Loucy (cell line): Measurements from ENCODE around the gene DTX3.
A peak's percentile ranks its signal among the peaks of the same experiment; 100 is the strongest.

Source experiments
- H2AFZ ChIP-seq: fragments of 200-600 bp; sonication (generic); 2 replicates; pipeline ENCODE4 v1.6.0; 2016; ENCODE audit warnings: antibody characterized with exemption, mild to moderate bottlenecking, low read length, moderate library complexity
- H3F3A ChIP-seq: fragments of 200-600 bp; 2 replicates; pipeline ENCODE4 v1.6.0; 2016; ENCODE audit warnings: antibody characterized with exemption, low read depth, mild to moderate bottlenecking
- H3K27me3 ChIP-seq: fragments of 200-600 bp; sonication (generic); 2 replicates; pipeline ENCODE4 v1.6.1; 2014; ENCODE audit warnings: low read length, mild to moderate bottlenecking; ENCODE audit not compliant: insufficient read depth, poor library complexity, severe bottlenecking
- H3K36me3 ChIP-seq: fragments of 200-600 bp; sonication (generic); 2 replicates; pipeline ENCODE4 v1.6.1; 2016; ENCODE audit warnings: low read length; ENCODE audit not compliant: insufficient read depth
- H3K4me1 ChIP-seq: fragments of 200-600 bp; sonication (generic); 2 replicates; pipeline ENCODE4 v1.5.1; 2014; ENCODE audit warnings: low read length, mild to moderate bottlenecking; ENCODE audit not compliant: insufficient read depth, poor library complexity, severe bottlenecking
- H3K4me2 ChIP-seq: fragments of 200-600 bp; sonication (generic); 2 replicates; pipeline ENCODE4 v1.6.0; 2014; ENCODE audit warnings: antibody characterized with exemption, low read length, low read depth, mild to moderate bottlenecking; ENCODE audit not compliant: poor library complexity, severe bottlenecking
- H3K4me3 ChIP-seq: fragments of 200-600 bp; sonication (generic); 2 replicates; pipeline ENCODE4 v1.5.1; 2014; ENCODE audit warnings: low read length, mild to moderate bottlenecking, mixed read lengths; ENCODE audit not compliant: poor library complexity, severe bottlenecking
- H3K79me2 ChIP-seq: fragments of 200-600 bp; sonication (generic); 2 replicates; pipeline ENCODE4 v1.6.1; 2014; ENCODE audit warnings: low read length; ENCODE audit not compliant: insufficient read depth
- H3K9ac ChIP-seq: fragments of 200-600 bp; sonication (generic); 2 replicates; pipeline ENCODE4 v1.6.0; 2014; ENCODE audit warnings: mild to moderate bottlenecking, low read depth, low read length, moderate library complexity; ENCODE audit not compliant: poor library complexity, severe bottlenecking
- H3K9me2 ChIP-seq: fragments of 200-600 bp; sonication (generic); replicated peaks from 2 replicates; pipeline ENCODE4 v1.6.1; 2016; ENCODE audit warnings: low read depth, low read length, mixed read lengths
- H3K9me3 ChIP-seq: fragments of 200-600 bp; sonication (generic); 2 replicates; pipeline ENCODE4 v1.6.1; 2014; ENCODE audit warnings: mild to moderate bottlenecking, antibody characterized with exemption, low read length, low read depth; ENCODE audit not compliant: insufficient read depth
- H4K20me1 ChIP-seq: fragments of 200-600 bp; sonication (generic); 2 replicates; pipeline ENCODE4 v1.6.0; 2014; ENCODE audit warnings: antibody characterized with exemption, low read length, mild to moderate bottlenecking; ENCODE audit not compliant: insufficient read depth, poor library complexity, severe bottlenecking
- EZH2phosphoT487 ChIP-seq: fragments of 200-600 bp; IDR thresholded peaks from 2 replicates; pipeline ENCODE4 v1.6.1; 2018; ENCODE audit warnings: antibody characterized with exemption, mild to moderate bottlenecking, moderate library complexity, borderline replicate concordance
- TF ChIP-seq, protein P1 (sequence below): fragments of 200-600 bp; sonication (generic); conservative IDR thresholded peaks from 2 replicates; pipeline ENCODE4 v1.5.1; 2014; ENCODE audit warnings: mild to moderate bottlenecking, antibody characterized with exemption, low read length

Gene DTX3

GRCh38 chr12:57590479-57590863 lies 14.2 kb upstream of the DTX3 start:
- Histone ChIP-seq H3K27me3 (no peaks in the 10 kb centered on the region), H2AFZ (peak overlapping the region; percentile 95), H3K4me2 (peak overlapping the region; percentile 98), H3F3A (no peaks in the 10 kb centered on the region), H3K79me2 (peaks cover 33% of the 10 kb centered on the region; the same call in 1 of the 2 replicates), H3K9me2 (no peaks in the 10 kb centered on the region), H3K36me3 (peaks cover under 1% of the 10 kb centered on the region; the same call in 1 of the 2 replicates), H3K4me3 (peak overlapping the region; percentile 87), H4K20me1 (no peaks in the 10 kb centered on the region), H3K9me3 (no peaks in the 10 kb centered on the region), H3K9ac (peak overlapping the region; percentile 74), H3K4me1 (peaks cover 22% of the 10 kb centered on the region)
- TF ChIP-seq, protein P1, sequence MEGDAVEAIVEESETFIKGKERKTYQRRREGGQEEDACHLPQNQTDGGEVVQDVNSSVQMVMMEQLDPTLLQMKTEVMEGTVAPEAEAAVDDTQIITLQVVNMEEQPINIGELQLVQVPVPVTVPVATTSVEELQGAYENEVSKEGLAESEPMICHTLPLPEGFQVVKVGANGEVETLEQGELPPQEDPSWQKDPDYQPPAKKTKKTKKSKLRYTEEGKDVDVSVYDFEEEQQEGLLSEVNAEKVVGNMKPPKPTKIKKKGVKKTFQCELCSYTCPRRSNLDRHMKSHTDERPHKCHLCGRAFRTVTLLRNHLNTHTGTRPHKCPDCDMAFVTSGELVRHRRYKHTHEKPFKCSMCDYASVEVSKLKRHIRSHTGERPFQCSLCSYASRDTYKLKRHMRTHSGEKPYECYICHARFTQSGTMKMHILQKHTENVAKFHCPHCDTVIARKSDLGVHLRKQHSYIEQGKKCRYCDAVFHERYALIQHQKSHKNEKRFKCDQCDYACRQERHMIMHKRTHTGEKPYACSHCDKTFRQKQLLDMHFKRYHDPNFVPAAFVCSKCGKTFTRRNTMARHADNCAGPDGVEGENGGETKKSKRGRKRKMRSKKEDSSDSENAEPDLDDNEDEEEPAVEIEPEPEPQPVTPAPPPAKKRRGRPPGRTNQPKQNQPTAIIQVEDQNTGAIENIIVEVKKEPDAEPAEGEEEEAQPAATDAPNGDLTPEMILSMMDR = no peak
- no peak for TF ChIP-seq EZH2phosphoT487

- H3K79me2 ChIP-seq = peaks cover 33% of the 10 kb centered on the region; the same call in 1 of the 2 replicates
- H2AFZ ChIP-seq = peak within 1 kb of the TSS; percentile 95
- H3K4me2 ChIP-seq = peak within 1 kb of the TSS; percentile 98
- no peaks in the 10 kb centered on the region for H4K20me1 ChIP-seq
- H3K9me3 ChIP-seq = no peaks in the 10 kb centered on the region
- H3K36me3 ChIP-seq = peaks cover 5% of the 10 kb centered on the region; the same call in 1 of the 2 replicates
- peak within 1 kb of the TSS; percentile 74 for H3K9ac ChIP-seq
- peak within 1 kb of the TSS; percentile 87 for H3K4me3 ChIP-seq
- H3K9me2 ChIP-seq = no peaks in the 10 kb centered on the region
- peaks cover 22% of the 10 kb centered on the region for H3K4me1 ChIP-seq
- no peaks in the 10 kb centered on the region for H3F3A ChIP-seq
- H3K27me3 ChIP-seq = no peaks in the 10 kb centered on the region
- no peak for TF ChIP-seq EZH2phosphoT487
- TF ChIP-seq, protein P1 = no peak
Observed at GRCh38 chr12:57590864-57591781, 13.5 kb upstream of the DTX3 start, which contains the start of gene PIP4K2C. TSS of gene PIP4K2C (plus strand) at chr12:57591192. CDS start at chr12:57591290, 98 bp downstream.

- Histone ChIP-seq H3K9me2 (no peaks in the 10 kb centered on the region), H3K4me2 (peak overlapping the region; percentile 98), H3K9ac (peak overlapping the region; percentile 74), H3K4me3 (peak overlapping the region; percentile 87), H3F3A (no peaks in the 10 kb centered on the region), H3K36me3 (peaks cover 5% of the 10 kb centered on the region; the same call in 1 of the 2 replicates), H3K79me2 (peaks cover 33% of the 10 kb centered on the region; the same call in 1 of the 2 replicates), H2AFZ (no peak overlapping the region), H3K4me1 (peaks cover 22% of the 10 kb centered on the region), H3K9me3 (no peaks in the 10 kb centered on the region), H4K20me1 (no peaks in the 10 kb centered on the region), H3K27me3 (no peaks in the 10 kb centered on the region)
- TF ChIP-seq, protein P1 = no peak
- TF ChIP-seq EZH2phosphoT487 = no peak
Observed at GRCh38 chr12:57591782-57592325, 12.8 kb upstream of the DTX3 start.
